ENCODE data around the gene PMVK. TPM values are rescaled to one million over a fixed set of nuclear protein-coding genes. Genes with fewer than 3 reads are reported as not detected.

The PMVK gene
- total RNA-seq, 3 donors from 2014 or later (not counting 1 experiment from before 2014, with no cell fraction given): 9.0 to 12.1 (median 11.0) TPM

- DNase-seq: peak; percentile 65 to 82
- H3K27me3 Mint-ChIP-seq (ENCODE audit: low read depth in 2 of 2): peaks cover 3 to 18% of the 10 kb centered on the region in 2 donors
- H3K36me3 ChIP-seq (ENCODE audit: control insufficient read depth, insufficient read depth, low read length): no peaks in the 10 kb centered on the region
- no peaks in the 10 kb centered on the region for H3K4me1 Mint-ChIP-seq
- 41% methylated on average over 20 of the region's 20 CpGs for WGBS (ENCODE audit: insufficient coverage)
- no peak overlapping the region for H3K4me3 Mint-ChIP-seq
- peak; percentile 80 for TF ChIP-seq CTCF (IDR thresholded peaks at IDR 0.05)
- no peak overlapping the region for H3K4me3 ChIP-seq (ENCODE audit: low read length)
- no peaks in the 10 kb centered on the region for H3K9me3 Mint-ChIP-seq
- H3K4me1 ChIP-seq (ENCODE audit: control insufficient read depth, insufficient read depth, low read length): no peaks in the 10 kb centered on the region
- no peaks in the 10 kb centered on the region for H3K9me3 ChIP-seq (ENCODE audit: control insufficient read depth, insufficient read depth, low read length)
- no peak overlapping the region for H3K27ac Mint-ChIP-seq
- no peak overlapping the region for H3K27ac ChIP-seq (ENCODE audit: low read length)
- H3K27me3 ChIP-seq (ENCODE audit: control insufficient read depth, insufficient read depth, low read length): no peaks in the 10 kb centered on the region
- no peaks in the 10 kb centered on the region for H3K36me3 Mint-ChIP-seq
- intact Hi-C loops (cut with micrococcal nuclease): loop anchor here (1.0 kb wide), 2 partner anchors 319 to 398 kb away; no protein-coding TSS in a partner anchor
- ATAC-seq: peak; percentile 80 to 96 (median 96)
Observed at GRCh38 chr1:154878371-154879037, 58.0 kb downstream of the PMVK start.

GRCh38 chr1:154877370-154877974 is 59.0 kb downstream of the PMVK start:
- 85% methylated on average over 17 of the region's 17 CpGs for WGBS (ENCODE audit: insufficient coverage)
- TF ChIP-seq CTCF (IDR thresholded peaks at IDR 0.05): no peak
- Mint-ChIP-seq H3K36me3 (no peaks in the 10 kb centered on the region), H3K4me1 (no peaks in the 10 kb centered on the region), H3K4me3 (no peak overlapping the region), H3K27me3 (ENCODE audit: low read depth in 2 of 2) (peaks cover 7 to 16% of the 10 kb centered on the region in 2 donors), H3K27ac (no peak overlapping the region), H3K9me3 (no peaks in the 10 kb centered on the region)
- H3K27ac ChIP-seq (ENCODE audit: low read length): no peak overlapping the region
- no peaks in the 10 kb centered on the region for H3K9me3 ChIP-seq (ENCODE audit: control insufficient read depth, insufficient read depth, low read length)
- no peaks in the 10 kb centered on the region for H3K27me3 ChIP-seq (ENCODE audit: control insufficient read depth, insufficient read depth, low read length)
- H3K36me3 ChIP-seq (ENCODE audit: control insufficient read depth, insufficient read depth, low read length): no peaks in the 10 kb centered on the region
- no peaks in the 10 kb centered on the region for H3K4me1 ChIP-seq (ENCODE audit: control insufficient read depth, insufficient read depth, low read length)
- no peak for DNase-seq
- intact Hi-C loops (cut with micrococcal nuclease): no loop called here
- ATAC-seq: no peak
- H3K4me3 ChIP-seq (ENCODE audit: low read length): no peak overlapping the region

GRCh38 chr1:154876842-154877369 is 59.6 kb downstream of the PMVK start:
- no peak for TF ChIP-seq CTCF (IDR thresholded peaks at IDR 0.05)
- Histone ChIP-seq H3K9me3 (ENCODE audit: control insufficient read depth, insufficient read depth, low read length) (no peaks in the 10 kb centered on the region), H3K27ac (ENCODE audit: low read length) (no peak overlapping the region), H3K4me1 (ENCODE audit: control insufficient read depth, insufficient read depth, low read length) (no peaks in the 10 kb centered on the region), H3K27me3 (ENCODE audit: control insufficient read depth, insufficient read depth, low read length) (no peaks in the 10 kb centered on the region), H3K4me3 (ENCODE audit: low read length) (no peak overlapping the region), H3K36me3 (ENCODE audit: control insufficient read depth, insufficient read depth, low read length) (no peaks in the 10 kb centered on the region)
- no peaks in the 10 kb centered on the region for H3K9me3 Mint-ChIP-seq
- no peak overlapping the region for H3K27ac Mint-ChIP-seq
- H3K4me3 Mint-ChIP-seq: no peak overlapping the region
- no peaks in the 10 kb centered on the region for H3K4me1 Mint-ChIP-seq
- whole genome bisulfite sequencing (ENCODE audit: insufficient coverage): 73% methylated on average over 3 of the region's 3 CpGs
- H3K27me3 Mint-ChIP-seq (ENCODE audit: low read depth in 2 of 2): peaks cover 7 to 14% of the 10 kb centered on the region in 2 donors
- intact Hi-C loops (cut with micrococcal nuclease): no loop called here
- DNase-seq (no peak), ATAC-seq (no peak)
- no peaks in the 10 kb centered on the region for H3K36me3 Mint-ChIP-seq

Other genes starting within 250 kb of the PMVK start
- gene KCNN3, start 66.4 kb downstream of the PMVK start, total RNA-seq: under 1 TPM in 2 of 3 donors, not detected in 1; 0.05 to 0.95 TPM
- gene PBXIP1, start 19.4 kb upstream of the PMVK start, total RNA-seq: 100 to 1,000 TPM; 158 to 200 (median 197) TPM
- gene PYGO2, start 25.1 kb upstream of the PMVK start, total RNA-seq: 10 to 100 TPM; 21.6 to 32.1 (median 27.5) TPM
- gene SHC1, start 34.0 kb upstream of the PMVK start, total RNA-seq: 100 to 1,000 TPM in 1 of 3 donors, 10 to 100 TPM in 2; 94.6 to 112 (median 96.8) TPM
- gene CKS1B, start 38.0 kb upstream of the PMVK start, total RNA-seq: 10 to 100 TPM in 2 of 3 donors, 1 to 10 TPM in 1; 8.5 to 13.0 (median 12.9) TPM
- gene FLAD1, start 46.6 kb upstream of the PMVK start, total RNA-seq: 10 to 100 TPM; 32.1 to 47.6 (median 38.7) TPM
- not detected for gene LENEP, start 56.9 kb upstream of the PMVK start, total RNA-seq
- 10 to 100 TPM; 61.2 to 75.4 (median 63.3) TPM for gene ZBTB7B, start 66.1 kb upstream of the PMVK start, total RNA-seq
- gene DCST2, start 97.1 kb upstream of the PMVK start, total RNA-seq: under 1 TPM; 0.30 to 0.92 (median 0.32) TPM
- under 1 TPM in 2 of 3 donors, not detected in 1; 0.35 to 0.60 TPM for gene DCST1, start 97.1 kb upstream of the PMVK start, total RNA-seq
- gene ADAM15, start 114.6 kb upstream of the PMVK start, total RNA-seq: 10 to 100 TPM; 54.6 to 83.2 (median 64.7) TPM
- gene EFNA4, start 127.0 kb upstream of the PMVK start, total RNA-seq: 1 to 10 TPM; 4.6 to 6.8 (median 5.5) TPM
- gene EFNA3, start 142.1 kb upstream of the PMVK start, total RNA-seq: 1 to 10 TPM in 1 of 3 donors, under 1 TPM in 2; 0.52 to 1.1 (median 0.68) TPM
- 1 to 10 TPM; 1.5 to 1.9 (median 1.9) TPM for gene EFNA1, start 191.2 kb upstream of the PMVK start, total RNA-seq
- gene SLC50A1, start 199.1 kb upstream of the PMVK start, total RNA-seq: 10 to 100 TPM; 31.7 to 33.5 (median 32.7) TPM
- gene DPM3, start 203.8 kb upstream of the PMVK start, total RNA-seq: 10 to 100 TPM; 26.8 to 45.7 (median 41.5) TPM
- 100 to 1,000 TPM in 2 of 3 donors, 10 to 100 TPM in 1; 95.3 to 113 (median 104) TPM for gene KRTCAP2, start 236.6 kb upstream of the PMVK start, total RNA-seq
- 1 to 10 TPM in 2 of 3 donors, under 1 TPM in 1; 0.94 to 4.9 (median 2.5) TPM for gene TRIM46, start 237.1 kb upstream of the PMVK start, total RNA-seq

Measured in natural killer cell (primary cell).